RCC 7860 (cell line): Measurements from ENCODE around the gene CDH15.

Source experiments
- DNase-seq: peaks from one replicate; pipeline ENCODE4 v3.0.0-alpha.2; 2015; ENCODE audit warnings: low spot score
- FAIRE-seq: peaks from 2 replicates; lab custom pipeline; 2012; peaks lifted over from hg19 to GRCh38; lab: Jason Lieb, UNC

The CDH15 gene

GRCh38 chr16:89140401-89140800 lies 31.1 kb upstream of the CDH15 start:
- FAIRE-seq (no peak), DNase-seq (no peak)

- no peak for DNase-seq
- FAIRE-seq = no peak
Measured at GRCh38 chr16:89140981-89141883, 30.3 kb upstream of the CDH15 start.

GRCh38 chr16:89141884-89142267 lies 29.7 kb upstream of the CDH15 start:
- no peak for DNase-seq
- no peak for FAIRE-seq

- FAIRE-seq = no peak
- no peak for DNase-seq
Measured at GRCh38 chr16:89142474-89143195, 28.9 kb upstream of the CDH15 start.

- DNase-seq (no peak), FAIRE-seq (no peak)
Measured at GRCh38 chr16:89143201-89143741, 28.3 kb upstream of the CDH15 start.

- no peak for FAIRE-seq
Measured at GRCh38 chr16:89143911-89144675, 27.5 kb upstream of the CDH15 start.

GRCh38 chr16:89144681-89145080 lies 26.9 kb upstream of the CDH15 start:
- no peak for DNase-seq
- no peak for FAIRE-seq

More at GRCh38 chr16:89143911-89144675, 27.5 kb upstream of the CDH15 start:
- DNase-seq = no peak

GRCh38 chr16:89145406-89146161 lies 26.0 kb upstream of the CDH15 start:
- FAIRE-seq = no peak
- DNase-seq = no peak

- DNase-seq = no peak
- FAIRE-seq = no peak
Measured at GRCh38 chr16:89146211-89147005, 25.1 kb upstream of the CDH15 start.

GRCh38 chr16:89147085-89147817 lies 24.3 kb upstream of the CDH15 start:
- DNase-seq (no peak), FAIRE-seq (no peak)

- no peak for FAIRE-seq
- DNase-seq = no peak
Measured at GRCh38 chr16:89149386-89149785, 22.2 kb upstream of the CDH15 start.

- FAIRE-seq (no peak), DNase-seq (no peak)
Measured at GRCh38 chr16:89150090-89150835, 21.3 kb upstream of the CDH15 start.

GRCh38 chr16:89150981-89151380 lies 20.6 kb upstream of the CDH15 start:
- FAIRE-seq (no peak), DNase-seq (no peak)

GRCh38 chr16:89152831-89153700 lies 18.5 kb upstream of the CDH15 start:
- no peak for FAIRE-seq
- no peak for DNase-seq

- no peak for FAIRE-seq
Measured at GRCh38 chr16:89153848-89154271, 17.7 kb upstream of the CDH15 start.

GRCh38 chr16:89154390-89155183 lies 17.0 kb upstream of the CDH15 start:
- FAIRE-seq (no peak), DNase-seq (no peak)

More at GRCh38 chr16:89153848-89154271, 17.7 kb upstream of the CDH15 start:
- no peak for DNase-seq
